HepG2 (cell line): Measurements from ENCODE around the gene CASP3. TPM values are rescaled to one million over a fixed set of nuclear protein-coding genes. Genes with fewer than 3 reads are reported as not detected.

Experiments
- ATAC-seq: fragments of 200-7000 bp; cut with Tn5 transposase; 3 replicates; pipeline ENCODE4 v1.9.1; 2020; ENCODE audit warnings: mild to moderate bottlenecking, moderate library complexity
- BruUV-seq: library from RNA; stranded (reverse); fragments of 400-500 nt; replicated peaks from 2 replicates; lab custom pipeline; 2021; lab: Mats Ljungman, UMichigan
- CTCF ChIA-PET: fragments of 300-600 bp; formaldehyde crosslinking; extraction: SDS; loops from one replicate; lab custom pipeline; 2021; ENCODE audit warnings: low total read pairs, inconsistent platforms, low intra/inter-chr PET ratio; lab: Yijun Ruan, JAX
- POLR2A ChIA-PET: fragments of 350-600 bp; sonication (Branson Sonifier 250); formaldehyde crosslinking; loops from one replicate; lab custom pipeline; 2020; ENCODE audit warnings: antibody characterized with exemption, inconsistent platforms; lab: Yijun Ruan, JAX
- DNase-seq: peaks from one replicate; pipeline ENCODE4 v3.0.0-alpha.2; 2015; ENCODE audit warnings: low spot score
- FAIRE-seq: peaks from 3 replicates; lab custom pipeline; 2011; peaks lifted over from hg19 to GRCh38; lab: Jason Lieb, UNC
- H2AFZ ChIP-seq: one replicate; pipeline ENCODE4 v1.6.1; 2011; ENCODE audit warnings: low read length, inconsistent platforms
- H3K27ac ChIP-seq: fragments of 300-600 bp; 3 replicates; pipeline ENCODE4 v1.8.0; 2011; ENCODE audit warnings: mixed run types, mild to moderate bottlenecking, mixed read lengths, low read length, inconsistent platforms; ENCODE audit not compliant: insufficient read depth; ENCODE audit errors: extremely low read length
- H3K27me3 ChIP-seq, 2 experiments: fragments of 200-600 bp in 1 of 2; 2 replicates in 1 of 2; 3 replicates in 1 of 2; pipeline versions ENCODE4 v1.6.0 to v1.8.0; 2011; ENCODE audit warnings: low read length in 2 of 2, mild to moderate bottlenecking in 2 of 2, moderate library complexity in 2 of 2, inconsistent platforms in 1 of 2; ENCODE audit not compliant: insufficient read depth in 2 of 2, control insufficient read depth in 1 of 2
- H3K36me3 ChIP-seq, 2 experiments: fragments of 200-600 bp in 1 of 2; replicated peaks in 1 of 2; 2 replicates in 1 of 2; 3 replicates in 1 of 2; pipeline versions ENCODE4 v1.5.1 to v1.8.0; 2011; ENCODE audit warnings: low read length in 2 of 2, inconsistent platforms in 1 of 2; ENCODE audit not compliant: insufficient read depth in 2 of 2, control insufficient read depth in 1 of 2
- H3K4me1 ChIP-seq: 2 replicates; pipeline ENCODE4 v1.5.1; 2012; ENCODE audit warnings: low read length, inconsistent platforms; ENCODE audit not compliant: insufficient read depth
- H3K4me2 ChIP-seq: 2 replicates; pipeline ENCODE4 v1.6.0; 2011; ENCODE audit warnings: low read depth, low read length, inconsistent platforms
- H3K4me3 ChIP-seq, 3 experiments: fragments of 200-600 bp in 1 of 3; sonication (generic), shearing (Covaris generic) in 1 of 3; replicated peaks in 1 of 3; 2 replicates each; pipeline ENCODE4 v1.5.1; 2011 to 2016; ENCODE audit warnings: low read length in 3 of 3, inconsistent platforms in 2 of 3, low read depth in 2 of 3, mild to moderate bottlenecking in 2 of 3, control low read depth in 1 of 3, mixed read lengths in 1 of 3; ENCODE audit not compliant: insufficient read depth in 1 of 3
- H3K79me2 ChIP-seq: one replicate; pipeline ENCODE4 v1.6.1; 2011; ENCODE audit warnings: low read length, inconsistent platforms; ENCODE audit not compliant: insufficient read depth
- H3K9ac ChIP-seq: 2 replicates; pipeline ENCODE4 v1.6.0; 2011; ENCODE audit warnings: mild to moderate bottlenecking, low read depth, low read length, inconsistent platforms; ENCODE audit not compliant: insufficient read depth
- H3K9me3 ChIP-seq: 2 replicates; pipeline ENCODE4 v1.5.1; 2012; ENCODE audit warnings: mild to moderate bottlenecking, low read length
- H4K20me1 ChIP-seq: 2 replicates; pipeline ENCODE4 v1.6.0; 2011; ENCODE audit warnings: inconsistent platforms, mild to moderate bottlenecking, low read length, moderate library complexity; ENCODE audit not compliant: insufficient read depth
- CEBPB ChIP-seq: IDR thresholded peaks from 2 replicates; pipeline ENCODE4 v1.6.1; 2011; ENCODE audit warnings: low read depth, low read length, improper control_type of control experiment, borderline replicate concordance
- CHCHD3 ChIP-seq: sonication (generic); formaldehyde crosslinking; IDR thresholded peaks from 2 replicates; pipeline ENCODE4 v1.8.0; 2022; ENCODE audit warnings: mild to moderate bottlenecking, missing genetic modification reagents, moderate library complexity
- HDAC1 ChIP-seq: sonication (generic); formaldehyde crosslinking; IDR thresholded peaks from 2 replicates; pipeline ENCODE4 v1.5.1; 2020; ENCODE audit warnings: mild to moderate bottlenecking, missing genetic modification reagents
- SIX1 ChIP-seq: sonication (generic); formaldehyde crosslinking; IDR thresholded peaks from 2 replicates; pipeline ENCODE4 v1.4.0; 2020; ENCODE audit warnings: missing genetic modification reagents, borderline replicate concordance
- THAP8 ChIP-seq: sonication (generic); formaldehyde crosslinking; IDR thresholded peaks from 2 replicates; pipeline ENCODE4 v1.5.1; 2020; ENCODE audit warnings: missing genetic modification reagents, mild to moderate bottlenecking, borderline replicate concordance
- ZNF816 ChIP-seq: sonication (generic); formaldehyde crosslinking; IDR thresholded peaks from 2 replicates; pipeline ENCODE4 v1.8.0; 2022; ENCODE audit warnings: missing genetic modification reagents, mild to moderate bottlenecking, borderline replicate concordance
- WGBS: methylation state at CpG from one replicate; pipeline ENCODE4 v1.1.6; 2017; ENCODE audit warnings: low lambda C conversion rate; 5-methylcytosine and 5-hydroxymethylcytosine counted together
- in situ Hi-C: cut with HindIII; loops from 2 replicates; pipeline ENCODE4 v1.10.0; 2017; ENCODE audit warnings: low pct_unique_long_range_greater_than_20kb; ENCODE audit not compliant: extremely low pct_ligation_motif_present
- intact Hi-C: fragments of 100-400 bp; cut with micrococcal nuclease; formaldehyde crosslinking; loops from one replicate; pipeline ENCODE4 v1.10.0; 2022; ENCODE audit not compliant: unreplicated experiment
- polyA plus RNA-seq, 8 experiments: library from polyadenylated mRNA; depleted of rRNA in 3 of 8; stranded (reverse) in 7 of 8; unstranded in 1 of 8; fragments of >200 nt; fragmentation: Illumina TruSeq in 4 of 8; extraction: Trizol in 4 of 8; gene quantifications; 2 replicates each; pipeline versions ENCODE4 v1.2.1 to v1.2.3, GENCODE V29; 2011 to 2016; ENCODE audit warnings: low read depth in 4 of 8, missing spikeins in 1 of 8, mixed read lengths in 1 of 8; ENCODE audit not compliant: insufficient read depth in 1 of 8
- total RNA-seq, 5 experiments: library from RNA; depleted of rRNA; stranded (reverse); fragments of >200 nt; fragmentation: Illumina TruSeq; extraction: Trizol; gene quantifications; 2 replicates each; pipeline ENCODE4 v1.2.3, GENCODE V29; 2016; ENCODE audit warnings: low read depth in 1 of 5
- TF ChIP-seq, protein P1 (sequence below), 2 experiments: sonication (generic) in 1 of 2; formaldehyde crosslinking in 1 of 2; IDR thresholded peaks; 2 replicates each; pipeline versions ENCODE4 v1.5.1 to v1.6.1; 2011 to 2020; ENCODE audit warnings: borderline replicate concordance in 1 of 2, low read depth in 1 of 2, low read length in 1 of 2, mild to moderate bottlenecking in 1 of 2, missing genetic modification reagents in 1 of 2, moderate library complexity in 1 of 2

Gene CASP3
- total and polyA plus RNA-seq, 2 of the 13 experiments (the other 11 are each of a cell fraction or from before 2014, with no cell fraction given) = 26.0 to 77.8 TPM

DNA sequence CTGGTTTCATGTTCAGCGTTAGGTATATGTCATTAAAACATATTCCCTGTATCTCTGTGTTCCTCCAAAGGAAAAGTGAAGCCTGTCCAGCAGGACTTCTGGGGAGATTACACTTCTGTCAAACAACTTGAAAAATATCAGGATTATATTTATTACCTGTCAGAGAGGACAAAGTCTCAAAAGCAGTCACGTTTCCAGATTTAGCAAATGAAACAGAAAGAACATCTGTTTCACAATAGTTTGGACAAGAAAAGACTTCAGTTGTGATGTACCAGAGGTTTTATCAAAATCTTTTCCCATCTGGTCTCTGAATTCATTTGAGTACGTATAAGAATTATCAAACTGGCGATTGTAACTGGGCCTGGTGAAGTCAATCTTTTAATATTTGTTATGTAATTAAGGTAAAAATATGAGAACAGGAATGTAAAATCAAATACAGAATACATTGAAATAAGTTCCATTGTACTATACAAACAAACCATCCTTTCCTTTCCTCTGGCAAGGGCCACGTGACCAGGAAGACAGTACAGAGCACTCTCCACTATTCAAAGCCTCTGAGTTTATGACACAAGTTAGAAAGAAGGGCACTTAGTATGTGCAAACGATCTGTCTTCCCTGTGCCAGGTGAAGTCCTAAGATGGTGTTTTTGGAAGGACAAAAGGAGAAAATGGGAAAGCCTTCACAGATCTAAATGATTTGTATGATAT, 3.2 kb downstream of the CASP3 start:
- CTCF ChIA-PET = no interaction called here
- Histone ChIP-seq H3K4me3 (no peak overlapping the region), H3K79me2 (peaks cover 78% of the 10 kb centered on the region), H3K27ac (no peak overlapping the region), H3K36me3 (no peaks in the 10 kb centered on the region; a peak in 1 of 5 replicates), H4K20me1 (peaks cover 10% of the 10 kb centered on the region; the same call in 1 of the 2 replicates), H3K9ac (no peak overlapping the region), H3K9me3 (no peaks in the 10 kb centered on the region), H3K4me2 (peak overlapping the region; percentile 94; the same call in 1 of the 2 replicates), H3K27me3 (no peaks in the 10 kb centered on the region; a peak in 1 of 5 replicates), H2AFZ (no peak overlapping the region)
- DNase-seq (no peak), FAIRE-seq (no peak)
- WGBS = 68% methylated on average over 6 of the region's 6 CpGs
- BruUV-seq = no TSS peak
- intact Hi-C loops = loop anchor here (5.0 to 10.0 kb wide), 3 partner anchors 109 to 381 kb away; partner anchors contain the start of gene IRF2
- TF ChIP-seq, protein P1, sequence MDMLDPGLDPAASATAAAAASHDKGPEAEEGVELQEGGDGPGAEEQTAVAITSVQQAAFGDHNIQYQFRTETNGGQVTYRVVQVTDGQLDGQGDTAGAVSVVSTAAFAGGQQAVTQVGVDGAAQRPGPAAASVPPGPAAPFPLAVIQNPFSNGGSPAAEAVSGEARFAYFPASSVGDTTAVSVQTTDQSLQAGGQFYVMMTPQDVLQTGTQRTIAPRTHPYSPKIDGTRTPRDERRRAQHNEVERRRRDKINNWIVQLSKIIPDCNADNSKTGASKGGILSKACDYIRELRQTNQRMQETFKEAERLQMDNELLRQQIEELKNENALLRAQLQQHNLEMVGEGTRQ (IDR thresholded peaks at IDR 0.05; ENCODE audit: low read depth, low read length) = 0 out of 2 replicates have a peak, but pooled peaks have one; percentile 16
- TF ChIP-seq, protein P1 (CRISPR knock-in tag; IDR thresholded peaks at IDR 0.05; ENCODE audit: borderline replicate concordance) = peak; percentile 42; the same call in 1 of the 2 replicates
- TF ChIP-seq SIX1 (CRISPR knock-in tag) (no peak), ZNF816 (CRISPR knock-in tag) (no peak), THAP8 (CRISPR knock-in tag) (no peak), HDAC1 (CRISPR knock-in tag) (no peak), CEBPB (0 out of 2 replicates have a peak, but pooled peaks have one; percentile 4), CHCHD3 (CRISPR knock-in tag) (no peak)
- TF ChIP-seq, all 625 proteins: peak for 2
- H3K4me1 ChIP-seq = peaks cover 44% of the 10 kb centered on the region
- ATAC-seq = no peak
- POLR2A ChIA-PET = interaction anchor here (4.3 kb wide), 1 partner anchor 20 kb away, joined by 48 read pairs; no protein-coding TSS in a partner anchor
- in situ Hi-C loops = no loop called here
